HepG2 (cell line): Measurements from ENCODE around the gene REPIN1. TPM values are rescaled to one million over a fixed set of nuclear protein-coding genes. Genes with fewer than 3 reads are reported as not detected.
A peak's percentile ranks its signal among the peaks of the same experiment; 100 is the strongest.

Experiments used
- ATAC-seq: fragments of 200-7000 bp; cut with Tn5 transposase; 3 replicates; pipeline ENCODE4 v1.9.1; 2020; ENCODE audit warnings: mild to moderate bottlenecking, moderate library complexity
- BruUV-seq: library from RNA; stranded (reverse); fragments of 400-500 nt; replicated peaks from 2 replicates; lab custom pipeline; 2021; lab: Mats Ljungman, UMichigan
- CTCF ChIA-PET: fragments of 300-600 bp; formaldehyde crosslinking; extraction: SDS; loops from one replicate; lab custom pipeline; 2021; ENCODE audit warnings: low total read pairs, inconsistent platforms, low intra/inter-chr PET ratio; lab: Yijun Ruan, JAX
- POLR2A ChIA-PET: fragments of 350-600 bp; sonication (Branson Sonifier 250); formaldehyde crosslinking; loops from one replicate; lab custom pipeline; 2020; ENCODE audit warnings: antibody characterized with exemption, inconsistent platforms; lab: Yijun Ruan, JAX
- DNase-seq: peaks from one replicate; pipeline ENCODE4 v3.0.0-alpha.2; 2015; ENCODE audit warnings: low spot score
- FAIRE-seq: peaks from 3 replicates; lab custom pipeline; 2011; peaks lifted over from hg19 to GRCh38; lab: Jason Lieb, UNC
- H2AFZ ChIP-seq: one replicate; pipeline ENCODE4 v1.6.1; 2011; ENCODE audit warnings: low read length, inconsistent platforms
- H3K27ac ChIP-seq: fragments of 300-600 bp; 3 replicates; pipeline ENCODE4 v1.8.0; 2011; ENCODE audit warnings: mixed run types, mild to moderate bottlenecking, mixed read lengths, low read length, inconsistent platforms; ENCODE audit not compliant: insufficient read depth; ENCODE audit errors: extremely low read length
- H3K27me3 ChIP-seq, 2 experiments: fragments of 200-600 bp in 1 of 2; 2 replicates in 1 of 2; 3 replicates in 1 of 2; pipeline versions ENCODE4 v1.6.0 to v1.8.0; 2011; ENCODE audit warnings: low read length in 2 of 2, mild to moderate bottlenecking in 2 of 2, moderate library complexity in 2 of 2, inconsistent platforms in 1 of 2; ENCODE audit not compliant: insufficient read depth in 2 of 2, control insufficient read depth in 1 of 2
- H3K36me3 ChIP-seq, 2 experiments: fragments of 200-600 bp in 1 of 2; replicated peaks in 1 of 2; 2 replicates in 1 of 2; 3 replicates in 1 of 2; pipeline versions ENCODE4 v1.5.1 to v1.8.0; 2011; ENCODE audit warnings: low read length in 2 of 2, inconsistent platforms in 1 of 2; ENCODE audit not compliant: insufficient read depth in 2 of 2, control insufficient read depth in 1 of 2
- H3K4me1 ChIP-seq: 2 replicates; pipeline ENCODE4 v1.5.1; 2012; ENCODE audit warnings: low read length, inconsistent platforms; ENCODE audit not compliant: insufficient read depth
- H3K4me2 ChIP-seq: 2 replicates; pipeline ENCODE4 v1.6.0; 2011; ENCODE audit warnings: low read depth, low read length, inconsistent platforms
- H3K4me3 ChIP-seq, 3 experiments: fragments of 200-600 bp in 1 of 3; sonication (generic), shearing (Covaris generic) in 1 of 3; replicated peaks in 1 of 3; 2 replicates each; pipeline ENCODE4 v1.5.1; 2011 to 2016; ENCODE audit warnings: low read length in 3 of 3, inconsistent platforms in 2 of 3, low read depth in 2 of 3, mild to moderate bottlenecking in 2 of 3, control low read depth in 1 of 3, mixed read lengths in 1 of 3; ENCODE audit not compliant: insufficient read depth in 1 of 3
- H3K79me2 ChIP-seq: one replicate; pipeline ENCODE4 v1.6.1; 2011; ENCODE audit warnings: low read length, inconsistent platforms; ENCODE audit not compliant: insufficient read depth
- H3K9ac ChIP-seq: 2 replicates; pipeline ENCODE4 v1.6.0; 2011; ENCODE audit warnings: mild to moderate bottlenecking, low read depth, low read length, inconsistent platforms; ENCODE audit not compliant: insufficient read depth
- H3K9me3 ChIP-seq: 2 replicates; pipeline ENCODE4 v1.5.1; 2012; ENCODE audit warnings: mild to moderate bottlenecking, low read length
- H4K20me1 ChIP-seq: 2 replicates; pipeline ENCODE4 v1.6.0; 2011; ENCODE audit warnings: inconsistent platforms, mild to moderate bottlenecking, low read length, moderate library complexity; ENCODE audit not compliant: insufficient read depth
- ARID5B ChIP-seq: IDR thresholded peaks from 2 replicates; pipeline ENCODE4 v1.4.0; 2020; ENCODE audit warnings: mild to moderate bottlenecking, missing genetic modification reagents
- IKZF4 ChIP-seq: sonication (generic); formaldehyde crosslinking; IDR thresholded peaks from 2 replicates; pipeline ENCODE4 v1.5.1; 2020; ENCODE audit warnings: borderline replicate concordance, mild to moderate bottlenecking, low read depth, missing genetic modification reagents; ENCODE audit errors: not compliant biosample characterization
- MTF1 ChIP-seq: sonication (generic); formaldehyde crosslinking; IDR thresholded peaks from 2 replicates; pipeline ENCODE4 v1.5.0; 2020; ENCODE audit warnings: missing genetic modification reagents
- NRL ChIP-seq: sonication (generic); formaldehyde crosslinking; IDR thresholded peaks from 2 replicates; pipeline ENCODE4 v1.5.0; 2020; ENCODE audit warnings: missing genetic modification reagents, mild to moderate bottlenecking, moderate library complexity, borderline replicate concordance
- RFXAP ChIP-seq: sonication (generic); formaldehyde crosslinking; IDR thresholded peaks from 2 replicates; pipeline ENCODE4 v1.4.0; 2020; ENCODE audit warnings: missing genetic modification reagents, borderline replicate concordance
- ZBTB8A ChIP-seq: sonication (generic); formaldehyde crosslinking; IDR thresholded peaks from 2 replicates; pipeline ENCODE4 v1.4.0; 2020; ENCODE audit warnings: mild to moderate bottlenecking, low read depth, missing genetic modification reagents, borderline replicate concordance
- ZNF281 ChIP-seq: sonication (generic); formaldehyde crosslinking; IDR thresholded peaks from 2 replicates; pipeline ENCODE4 v1.4.0; 2020; ENCODE audit warnings: missing genetic modification reagents, borderline replicate concordance
- ZNF446 ChIP-seq: sonication (generic); formaldehyde crosslinking; IDR thresholded peaks from 2 replicates; pipeline ENCODE4 v1.5.0; 2020; ENCODE audit warnings: mild to moderate bottlenecking, missing genetic modification reagents
- ZNF713 ChIP-seq: sonication (generic); formaldehyde crosslinking; IDR thresholded peaks from 2 replicates; pipeline ENCODE4 v1.4.0; 2020; ENCODE audit warnings: mild to moderate bottlenecking, missing genetic modification reagents
- WGBS: methylation state at CpG from one replicate; pipeline ENCODE4 v1.1.6; 2017; ENCODE audit warnings: low lambda C conversion rate; 5-methylcytosine and 5-hydroxymethylcytosine counted together
- in situ Hi-C: cut with HindIII; loops from 2 replicates; pipeline ENCODE4 v1.10.0; 2017; ENCODE audit warnings: low pct_unique_long_range_greater_than_20kb; ENCODE audit not compliant: extremely low pct_ligation_motif_present
- intact Hi-C: fragments of 100-400 bp; cut with micrococcal nuclease; formaldehyde crosslinking; loops from one replicate; pipeline ENCODE4 v1.10.0; 2022; ENCODE audit not compliant: unreplicated experiment
- polyA plus RNA-seq, 8 experiments: library from polyadenylated mRNA; depleted of rRNA in 3 of 8; stranded (reverse) in 7 of 8; unstranded in 1 of 8; fragments of >200 nt; fragmentation: Illumina TruSeq in 4 of 8; extraction: Trizol in 4 of 8; gene quantifications; 2 replicates each; pipeline versions ENCODE4 v1.2.1 to v1.2.3, GENCODE V29; 2011 to 2016; ENCODE audit warnings: low read depth in 4 of 8, missing spikeins in 1 of 8, mixed read lengths in 1 of 8; ENCODE audit not compliant: insufficient read depth in 1 of 8
- total RNA-seq, 5 experiments: library from RNA; depleted of rRNA; stranded (reverse); fragments of >200 nt; fragmentation: Illumina TruSeq; extraction: Trizol; gene quantifications; 2 replicates each; pipeline ENCODE4 v1.2.3, GENCODE V29; 2016; ENCODE audit warnings: low read depth in 1 of 5

The REPIN1 gene
- total and polyA plus RNA-seq, 2 of the 13 experiments (the other 11 are each of a cell fraction or from before 2014, with no cell fraction given) = 69.9 to 108 TPM

- peak overlapping the region; percentile 88 for H3K9ac ChIP-seq
- intact Hi-C loops = no loop called here
- no peak overlapping the region for H3K27ac ChIP-seq
These were observed 11.8 kb downstream of the REPIN1 start for GRCh38 chr7:150380463-150380862.

More at GRCh38 chr7:150380463-150380862, 11.8 kb downstream of the REPIN1 start:
- Histone ChIP-seq H3K79me2 (peaks cover 46% of the 10 kb centered on the region), H3K27me3 (no peaks in the 10 kb centered on the region), H3K4me2 (peak overlapping the region; percentile 90), H4K20me1 (peaks cover 3% of the 10 kb centered on the region; the same call in 1 of the 2 replicates), H3K36me3 (no peaks in the 10 kb centered on the region), H2AFZ (no peak overlapping the region), H3K4me1 (peaks cover 85% of the 10 kb centered on the region), H3K9me3 (no peaks in the 10 kb centered on the region), H3K4me3 (peak overlapping the region; percentile 84 to 92 (median 92))
- DNase-seq (no peak), FAIRE-seq (no peak), ATAC-seq (no peak)
- 80% methylated on average over 11 of the region's 11 CpGs for WGBS
- in situ Hi-C loops = no loop called here
- ChIA-PET CTCF (no interaction called here), POLR2A (interaction anchor here (0.8 to 4.7 kb wide), 4 partner anchors 8 to 25 kb away, joined by 3 to 107 read pairs (median 5); partner anchors contain the start of gene REPIN1)
- no TSS peak for BruUV-seq
- no peak for TF ChIP-seq NRL (CRISPR knock-in tag)
- no peak for TF ChIP-seq MTF1 (CRISPR knock-in tag)
- TF ChIP-seq ZNF713 (CRISPR knock-in tag) = no peak
- TF ChIP-seq ZNF446 (CRISPR knock-in tag) = no peak
- TF ChIP-seq ZBTB8A (CRISPR knock-in tag) = no peak
- TF ChIP-seq ZNF281 (CRISPR knock-in tag) = no peak
- TF ChIP-seq ARID5B (CRISPR knock-in tag) = no peak
- TF ChIP-seq RFXAP (CRISPR knock-in tag) = no peak
- TF ChIP-seq IKZF4 (CRISPR knock-in tag) = no peak
